Activated gamma-delta T cell treated with Interleukin-2 at 50 U/mL for 16 hours (primary cell): ENCODE measurements around the gene ITM2B.
"Not testable (repeated sequence)": the region's sequence is repeated elsewhere in the genome, so short reads cannot be mapped to it uniquely, and the experiment has no call there.

Experiments
- DNase-seq: peaks from one replicate; pipeline ENCODE4 v3.0.0-alpha.2; 2020

Gene ITM2B

GRCh38 chr13:48233046-48233888 is at the start of gene ITM2B:
TSS of gene ITM2B (plus strand) at chr13:48233206. CDS start at chr13:48233361, 155 bp downstream.
- DNase-seq = peak; percentile 56

GRCh38 chr13:48184260-48184659 is 48.7 kb upstream of the ITM2B start:
- DNase-seq = no peak

GRCh38 chr13:48185018-48185417 is 48.0 kb upstream of the ITM2B start:
- DNase-seq = no peak

GRCh38 chr13:48186722-48187121 is 46.3 kb upstream of the ITM2B start:
- no peak for DNase-seq

GRCh38 chr13:48188131-48188530 is 44.9 kb upstream of the ITM2B start:
- DNase-seq = no peak

- DNase-seq = no peak
Measured at GRCh38 chr13:48188601-48189000, 44.4 kb upstream of the ITM2B start.

GRCh38 chr13:48189171-48189570 is 43.8 kb upstream of the ITM2B start:
- no peak for DNase-seq

- no peak for DNase-seq
Measured at GRCh38 chr13:48192411-48192935, 40.5 kb upstream of the ITM2B start.

GRCh38 chr13:48194379-48194754 is 38.6 kb upstream of the ITM2B start:
- no peak for DNase-seq

- DNase-seq = no peak
Measured at GRCh38 chr13:48199404-48199946, 33.5 kb upstream of the ITM2B start.

GRCh38 chr13:48201044-48201443 is 32.0 kb upstream of the ITM2B start:
- DNase-seq = no peak

GRCh38 chr13:48207207-48207606 is 25.8 kb upstream of the ITM2B start:
- DNase-seq = not testable (repeated sequence)

- DNase-seq = no peak
Measured at GRCh38 chr13:48210178-48210577, 22.8 kb upstream of the ITM2B start.

- DNase-seq = peak; percentile 21
Measured at GRCh38 chr13:48214519-48215121, 18.4 kb upstream of the ITM2B start.

- DNase-seq = not testable (repeated sequence)
Measured at GRCh38 chr13:48215511-48216203, 17.3 kb upstream of the ITM2B start.

GRCh38 chr13:48216204-48216711 is 16.7 kb upstream of the ITM2B start:
- DNase-seq = no peak

GRCh38 chr13:48220592-48220980 is 12.4 kb upstream of the ITM2B start:
- DNase-seq = no peak

GRCh38 chr13:48220981-48221685 is 11.9 kb upstream of the ITM2B start:
- no peak for DNase-seq

- DNase-seq = no peak
Measured at GRCh38 chr13:48221686-48222187, 11.3 kb upstream of the ITM2B start.

GRCh38 chr13:48222358-48223301 is 10.4 kb upstream of the ITM2B start:
- no peak for DNase-seq

- DNase-seq = no peak
Measured at GRCh38 chr13:48224701-48225100, 8.3 kb upstream of the ITM2B start.
